ENCODE data around the gene ADAM15. TPM values are rescaled to one million over a fixed set of nuclear protein-coding genes. Genes with fewer than 3 reads are reported as not detected.
A peak's percentile ranks its signal among the peaks of the same experiment; 100 is the strongest.

The ADAM15 gene
- total RNA-seq, 2 donors from 2014 or later = 101 to 228 TPM

GRCh38 chr1:155075535-155075934 lies 24.4 kb downstream of the ADAM15 start:
- DNase-seq = no peak
- Histone ChIP-seq H3K4me3 (no peak overlapping the region), H3K9me3 (no peaks in the 10 kb centered on the region), H3K36me3 (no peaks in the 10 kb centered on the region), H3K4me1 (peaks cover 15% of the 10 kb centered on the region), H3K27me3 (peaks cover 6% of the 10 kb centered on the region), H3K27ac (no peak overlapping the region), H3K9ac (ENCODE audit: low read depth in 2 of 2, low read length in 2 of 2) (no peak overlapping the region)
- TF ChIP-seq CTCF (IDR thresholded peaks at IDR 0.05) = no peak
- intact Hi-C loops (cut with DNase I) = no loop called here

GRCh38 chr1:155076371-155076770 lies 25.3 kb downstream of the ADAM15 start:
- intact Hi-C loops (cut with DNase I) = no loop called here
- Histone ChIP-seq H3K9me3 (no peaks in the 10 kb centered on the region), H3K9ac (ENCODE audit: low read depth in 2 of 2, low read length in 2 of 2) (no peak overlapping the region), H3K27ac (no peak overlapping the region), H3K36me3 (no peaks in the 10 kb centered on the region), H3K4me1 (peaks cover 23% of the 10 kb centered on the region), H3K4me3 (no peak overlapping the region), H3K27me3 (peaks cover 13% of the 10 kb centered on the region)
- TF ChIP-seq CTCF (IDR thresholded peaks at IDR 0.05) = no peak
- DNase-seq = no peak

GRCh38 chr1:155077346-155077745 lies 26.2 kb downstream of the ADAM15 start:
- Histone ChIP-seq H3K4me3 (no peak overlapping the region), H3K4me1 (peaks cover 30% of the 10 kb centered on the region), H3K27me3 (peaks cover 21% of the 10 kb centered on the region), H3K9ac (ENCODE audit: low read depth in 2 of 2, low read length in 2 of 2) (no peak overlapping the region), H3K36me3 (no peaks in the 10 kb centered on the region), H3K9me3 (no peaks in the 10 kb centered on the region), H3K27ac (no peak overlapping the region)
- intact Hi-C loops (cut with DNase I) = no loop called here
- no peak for TF ChIP-seq CTCF (IDR thresholded peaks at IDR 0.05)
- DNase-seq = no peak

GRCh38 chr1:155077758-155078445 lies 26.8 kb downstream of the ADAM15 start:
- H3K9me3 ChIP-seq = no peaks in the 10 kb centered on the region
- no peak overlapping the region for H3K4me3 ChIP-seq
- no peak overlapping the region for H3K27ac ChIP-seq
- no peak for DNase-seq
- TF ChIP-seq CTCF (IDR thresholded peaks at IDR 0.05) = no peak
- H3K4me1 ChIP-seq = peaks cover 34% of the 10 kb centered on the region
- intact Hi-C loops (cut with DNase I) = no loop called here
- peaks cover 23% of the 10 kb centered on the region for H3K27me3 ChIP-seq
- no peaks in the 10 kb centered on the region for H3K36me3 ChIP-seq
- H3K9ac ChIP-seq (ENCODE audit: low read depth in 2 of 2, low read length in 2 of 2) = no peak overlapping the region

- Histone ChIP-seq H3K9ac (ENCODE audit: low read depth in 2 of 2, low read length in 2 of 2) (peak within 1 kb of the TSS; percentile 56 to 69), H3K9me3 (no peaks in the 10 kb centered on the region), H3K27ac (no peak within 1 kb of the TSS), H3K4me3 (peak within 1 kb of the TSS; percentile 48), H3K27me3 (peaks cover 23% of the 10 kb centered on the region), H3K36me3 (no peaks in the 10 kb centered on the region), H3K4me1 (peaks cover 39% of the 10 kb centered on the region)
- no peak for TF ChIP-seq CTCF (IDR thresholded peaks at IDR 0.05)
- intact Hi-C loops (cut with DNase I) = no loop called here
- DNase-seq = peak; percentile 86
Measured at GRCh38 chr1:155078469-155079209, 27.5 kb downstream of the ADAM15 start, which contains the start of gene EFNA3. EFNA3 (plus strand) TSS chr1:155078837; CDS start chr1:155078942, 105 bp downstream.
